ENCODE data around the gene IRF4.

- TF ChIP-seq, protein P1, sequence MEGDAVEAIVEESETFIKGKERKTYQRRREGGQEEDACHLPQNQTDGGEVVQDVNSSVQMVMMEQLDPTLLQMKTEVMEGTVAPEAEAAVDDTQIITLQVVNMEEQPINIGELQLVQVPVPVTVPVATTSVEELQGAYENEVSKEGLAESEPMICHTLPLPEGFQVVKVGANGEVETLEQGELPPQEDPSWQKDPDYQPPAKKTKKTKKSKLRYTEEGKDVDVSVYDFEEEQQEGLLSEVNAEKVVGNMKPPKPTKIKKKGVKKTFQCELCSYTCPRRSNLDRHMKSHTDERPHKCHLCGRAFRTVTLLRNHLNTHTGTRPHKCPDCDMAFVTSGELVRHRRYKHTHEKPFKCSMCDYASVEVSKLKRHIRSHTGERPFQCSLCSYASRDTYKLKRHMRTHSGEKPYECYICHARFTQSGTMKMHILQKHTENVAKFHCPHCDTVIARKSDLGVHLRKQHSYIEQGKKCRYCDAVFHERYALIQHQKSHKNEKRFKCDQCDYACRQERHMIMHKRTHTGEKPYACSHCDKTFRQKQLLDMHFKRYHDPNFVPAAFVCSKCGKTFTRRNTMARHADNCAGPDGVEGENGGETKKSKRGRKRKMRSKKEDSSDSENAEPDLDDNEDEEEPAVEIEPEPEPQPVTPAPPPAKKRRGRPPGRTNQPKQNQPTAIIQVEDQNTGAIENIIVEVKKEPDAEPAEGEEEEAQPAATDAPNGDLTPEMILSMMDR (IDR thresholded peaks at IDR 0.05): no peak
- no peak for TF ChIP-seq EZH2 (IDR thresholded peaks at IDR 0.05; ENCODE audit: borderline replicate concordance, insufficient read depth, low read depth, low read length, poor library complexity, severe bottlenecking)
Observed at GRCh38 chr6:434051-434705, 42.6 kb downstream of the IRF4 start.

Measured in B cell (primary cell).